OCI-M2 (cell line): ENCODE data around the gene ATF7IP2.
"Not testable (repeated sequence)": the region's sequence is repeated elsewhere in the genome, so short reads cannot be mapped to it uniquely, and the experiment has no call there.

Source experiments
- DNase-seq: peaks from one replicate; lab custom pipeline; 2025; ENCODE audit not compliant: unreplicated experiment; lab: John Stamatoyannopoulos, UW

The ATF7IP2 gene

GRCh38 chr16:10376229-10376628, 9.6 kb upstream of the ATF7IP2 start:
- DNase-seq: no peak

- no peak for DNase-seq
These were observed 2.2 kb upstream of the ATF7IP2 start for GRCh38 chr16:10383626-10384025.

- no peak for DNase-seq
These were observed 748 bp downstream of the ATF7IP2 start for GRCh38 chr16:10386517-10387100.

- DNase-seq: no peak
These were observed 1.3 kb downstream of the ATF7IP2 start for GRCh38 chr16:10387188-10387617.

GRCh38 chr16:10388988-10389387, 3.1 kb downstream of the ATF7IP2 start:
- DNase-seq: no peak

- DNase-seq: no peak
These were observed 4.5 kb downstream of the ATF7IP2 start for GRCh38 chr16:10390330-10390729.

- no peak for DNase-seq
These were observed 5.0 kb downstream of the ATF7IP2 start for GRCh38 chr16:10390867-10391266.

- DNase-seq: no peak
These were observed 5.5 kb downstream of the ATF7IP2 start for GRCh38 chr16:10391339-10391738.

GRCh38 chr16:10402975-10403374, 17.1 kb downstream of the ATF7IP2 start:
- DNase-seq: no peak

GRCh38 chr16:10405386-10405939, 19.6 kb downstream of the ATF7IP2 start:
- no peak for DNase-seq

GRCh38 chr16:10408824-10409381, 23.0 kb downstream of the ATF7IP2 start:
- no peak for DNase-seq

GRCh38 chr16:10409713-10410112, 23.9 kb downstream of the ATF7IP2 start:
- DNase-seq: not testable (repeated sequence)

- DNase-seq: no peak
These were observed 24.6 kb downstream of the ATF7IP2 start for GRCh38 chr16:10410469-10410868.

GRCh38 chr16:10412935-10413601, 27.2 kb downstream of the ATF7IP2 start:
- no peak for DNase-seq

- DNase-seq: not testable (repeated sequence)
These were observed 32.3 kb downstream of the ATF7IP2 start for GRCh38 chr16:10418204-10418603.

- no peak for DNase-seq
These were observed 33.8 kb downstream of the ATF7IP2 start for GRCh38 chr16:10419701-10420100.

- no peak for DNase-seq
These were observed 35.7 kb downstream of the ATF7IP2 start for GRCh38 chr16:10421596-10421995.

GRCh38 chr16:10428433-10429168, 42.7 kb downstream of the ATF7IP2 start:
- DNase-seq: no peak

- DNase-seq: not testable (repeated sequence)
These were observed 43.6 kb downstream of the ATF7IP2 start for GRCh38 chr16:10429299-10429969.

GRCh38 chr16:10441726-10442125, 55.9 kb downstream of the ATF7IP2 start:
- DNase-seq: no peak

- DNase-seq: no peak
These were observed 61.4 kb downstream of the ATF7IP2 start for GRCh38 chr16:10447289-10447688.
